ENCODE data around the gene SSBP2. TPM values are rescaled to one million over a fixed set of nuclear protein-coding genes. Genes with fewer than 3 reads are reported as not detected.

The SSBP2 gene
- total and polyA plus RNA-seq, 2 donors (not counting 3 experiments of a cell fraction or from before 2014, with no cell fraction given), result 9.6 to 11.5 TPM

GRCh38 chr5:81642210-81642609, 108.7 kb downstream of the SSBP2 start:
- Histone ChIP-seq H3K9ac (replicated peaks; ENCODE audit: extremely low read depth, insufficient read depth, low read length) (no peak overlapping the region), H3K4me2 (ENCODE audit: insufficient read depth, low read length) (no peak overlapping the region), H3K9me3 (replicated peaks; ENCODE audit: control insufficient read depth, insufficient read depth, low read length) (no peaks in the 10 kb centered on the region), H3K27me3 (ENCODE audit: control insufficient read depth in 2 of 2, insufficient read depth in 2 of 2, low read length in 2 of 2) (no peaks in the 10 kb centered on the region), H3K4me3 (replicated peaks in 1 of 3; ENCODE audit: insufficient read depth in 1 of 3, low read depth in 1 of 3, low read length in 3 of 3) (no peak overlapping the region), H2AFZ (ENCODE audit: low read depth, low read length) (no peak overlapping the region), H3K79me2 (ENCODE audit: control insufficient read depth, insufficient read depth, low read length) (no peaks in the 10 kb centered on the region), H3K4me1 (ENCODE audit: control insufficient read depth, extremely low read depth, insufficient read depth, low read length) (peaks cover 9% of the 10 kb centered on the region), H3K27ac (ENCODE audit: insufficient read depth, low read depth, low read length) (no peak overlapping the region), H4K20me1 (replicated peaks; ENCODE audit: control insufficient read depth, extremely low read depth, insufficient read depth, low read length) (no peaks in the 10 kb centered on the region), H3K36me3 (ENCODE audit: control insufficient read depth in 2 of 2, extremely low read depth in 1 of 2, insufficient read depth in 2 of 2, low read length in 2 of 2) (no peaks in the 10 kb centered on the region), H3K9me1 (replicated peaks; ENCODE audit: control insufficient read depth, extremely low read depth, insufficient read depth, low read length) (no peaks in the 10 kb centered on the region)
- dilution Hi-C loops (cut with MboI; ENCODE audit: extremely low pct_ligation_motif_present, low sequenced_read_pairs) (no loop called here), intact Hi-C loops (cut with micrococcal nuclease) (no loop called here)
- DNase-seq (ENCODE audit: low read depth, low spot score), result no peak
- TF ChIP-seq EZH2 (IDR thresholded peaks at IDR 0.05; ENCODE audit: borderline replicate concordance, low read depth, low read length, severe bottlenecking) (no peak), JUN (IDR thresholded peaks at IDR 0.05; ENCODE audit: borderline replicate concordance, insufficient read depth, insufficient read length, low read depth) (no peak), FOS (IDR thresholded peaks at IDR 0.05; ENCODE audit: borderline replicate concordance, insufficient read depth, low read length) (no peak), POLR2AphosphoS5 (IDR thresholded peaks at IDR 0.05; ENCODE audit: insufficient read depth, low read depth, low read length) (no peak), MYC (IDR thresholded peaks at IDR 0.05; ENCODE audit: low read depth, low read length) (no peak), GATA2 (IDR thresholded peaks at IDR 0.05; ENCODE audit: insufficient read depth, insufficient read length, low read depth, low read length) (no peak), MAX (IDR thresholded peaks at IDR 0.05; ENCODE audit: insufficient read depth, insufficient read length) (no peak), POLR2A (IDR thresholded peaks at IDR 0.05; ENCODE audit: low read depth, low read length) (no peak)
- TF ChIP-seq, protein P1, sequence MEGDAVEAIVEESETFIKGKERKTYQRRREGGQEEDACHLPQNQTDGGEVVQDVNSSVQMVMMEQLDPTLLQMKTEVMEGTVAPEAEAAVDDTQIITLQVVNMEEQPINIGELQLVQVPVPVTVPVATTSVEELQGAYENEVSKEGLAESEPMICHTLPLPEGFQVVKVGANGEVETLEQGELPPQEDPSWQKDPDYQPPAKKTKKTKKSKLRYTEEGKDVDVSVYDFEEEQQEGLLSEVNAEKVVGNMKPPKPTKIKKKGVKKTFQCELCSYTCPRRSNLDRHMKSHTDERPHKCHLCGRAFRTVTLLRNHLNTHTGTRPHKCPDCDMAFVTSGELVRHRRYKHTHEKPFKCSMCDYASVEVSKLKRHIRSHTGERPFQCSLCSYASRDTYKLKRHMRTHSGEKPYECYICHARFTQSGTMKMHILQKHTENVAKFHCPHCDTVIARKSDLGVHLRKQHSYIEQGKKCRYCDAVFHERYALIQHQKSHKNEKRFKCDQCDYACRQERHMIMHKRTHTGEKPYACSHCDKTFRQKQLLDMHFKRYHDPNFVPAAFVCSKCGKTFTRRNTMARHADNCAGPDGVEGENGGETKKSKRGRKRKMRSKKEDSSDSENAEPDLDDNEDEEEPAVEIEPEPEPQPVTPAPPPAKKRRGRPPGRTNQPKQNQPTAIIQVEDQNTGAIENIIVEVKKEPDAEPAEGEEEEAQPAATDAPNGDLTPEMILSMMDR (IDR thresholded peaks at IDR 0.05; ENCODE audit: extremely low read depth in 1 of 2, insufficient read depth in 1 of 2, low read depth in 1 of 2, low read length in 2 of 2), result no peak
- no peak for FAIRE-seq
- POLR2A ChIA-PET, result no interaction called here
- CTCF ChIA-PET, result no interaction called here
- BruUV-seq (replicated peaks), result no TSS peak
